Limb (tissue), 2 donors: ENCODE measurements around the gene MYRIP.
"Not testable (repeated sequence)": the region's sequence is repeated elsewhere in the genome, so short reads cannot be mapped to it uniquely, and the experiment has no call there.

Experiments
- DNase-seq, 2 donors: peaks; one replicate each; pipeline ENCODE4 v3.0.0-alpha.2; 2016; ENCODE audit errors: extremely low spot score in 2 of 2

The MYRIP gene

DNA sequence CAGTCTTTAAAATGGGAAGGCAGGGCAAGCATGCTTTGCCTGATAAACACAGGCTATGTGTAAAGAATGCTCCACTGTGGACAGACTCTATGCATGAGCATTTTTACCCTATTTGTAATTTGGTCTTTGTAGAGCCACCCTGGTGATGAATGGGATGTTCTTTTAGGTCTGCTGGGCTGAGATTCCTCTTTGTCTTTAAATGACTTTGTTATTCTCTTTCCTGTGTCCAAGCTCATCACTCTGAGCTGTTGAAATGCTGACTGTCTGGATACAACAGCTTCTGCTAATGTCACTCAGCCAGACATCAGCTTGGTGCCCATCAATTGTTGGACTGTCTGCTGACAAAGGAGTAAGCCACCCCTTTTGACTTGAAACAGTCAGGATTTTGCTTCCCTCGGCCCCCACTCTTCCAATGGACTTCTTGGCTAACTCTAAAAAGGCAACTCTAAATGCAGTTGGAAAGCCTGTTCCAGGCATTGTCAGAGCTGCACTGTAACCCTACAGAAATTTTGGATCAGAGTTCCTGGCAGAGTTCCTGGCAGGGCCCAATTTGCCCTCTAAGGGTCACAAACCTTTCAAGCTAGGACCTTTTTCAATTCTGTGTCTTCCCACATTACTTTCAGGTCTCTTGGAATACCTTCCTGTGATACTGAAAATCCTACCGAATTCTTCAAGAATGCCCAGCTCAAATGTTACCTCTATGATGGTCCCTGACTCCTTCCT, 459.6 kb downstream of the MYRIP start:
- no peak for DNase-seq

DNA sequence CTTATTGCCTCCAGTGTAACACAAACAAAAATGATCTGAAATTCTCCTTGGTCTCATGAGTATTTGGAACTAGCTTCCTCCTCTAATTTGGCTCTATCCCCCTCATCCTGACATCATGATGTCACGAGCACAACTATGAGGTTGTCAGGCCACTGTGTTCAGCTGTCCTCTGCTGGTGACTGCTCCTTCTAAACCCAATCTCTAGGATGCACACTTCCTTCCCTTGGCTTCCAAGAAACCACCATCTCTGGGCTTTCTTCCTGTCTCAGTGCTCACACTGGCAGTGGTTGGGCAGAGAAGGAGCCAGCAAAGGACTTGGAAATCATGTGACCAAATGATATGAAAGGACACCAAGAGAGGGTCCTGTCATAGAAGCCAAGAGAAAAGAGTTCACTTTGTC, 469.4 kb downstream of the MYRIP start:
- DNase-seq = no peak

DNA sequence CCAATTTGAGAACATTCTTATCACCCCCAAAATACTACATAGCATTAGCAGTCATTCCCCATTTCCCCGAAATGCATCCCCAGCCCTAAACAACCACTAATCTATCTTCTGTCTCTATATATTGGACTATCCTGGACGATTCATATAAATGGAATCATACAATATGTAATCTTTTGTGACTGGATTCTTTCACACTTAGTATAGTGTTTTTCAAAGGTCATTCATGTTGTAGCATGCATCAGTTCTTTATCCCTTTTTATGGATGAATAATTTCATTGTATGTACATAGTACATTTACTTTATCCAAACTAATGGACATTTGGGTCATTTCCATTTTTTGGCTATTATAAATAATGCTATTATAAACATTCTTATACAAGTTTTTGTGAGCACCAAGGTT, 472.6 kb downstream of the MYRIP start:
- no peak for DNase-seq

DNA sequence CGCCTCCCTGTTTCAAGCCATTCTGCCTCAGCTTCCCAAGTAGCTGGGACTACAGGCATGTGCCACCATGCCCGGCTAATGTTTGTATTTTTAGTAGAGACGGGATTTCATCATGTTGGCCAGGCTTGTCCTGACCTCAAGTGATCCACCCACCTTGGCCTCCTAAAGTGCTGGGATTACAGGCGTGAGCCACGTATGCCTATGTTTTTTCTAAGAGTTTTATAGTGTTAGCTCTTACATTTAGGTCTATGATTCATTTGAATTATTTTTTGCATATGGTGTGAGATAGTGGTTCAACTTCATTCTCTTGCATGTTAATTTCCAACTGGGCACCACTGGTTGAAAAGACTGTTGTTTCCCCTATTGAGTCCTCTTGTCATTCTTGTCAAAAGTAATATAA, 473.6 kb downstream of the MYRIP start:
- DNase-seq = not testable (repeated sequence)

DNA sequence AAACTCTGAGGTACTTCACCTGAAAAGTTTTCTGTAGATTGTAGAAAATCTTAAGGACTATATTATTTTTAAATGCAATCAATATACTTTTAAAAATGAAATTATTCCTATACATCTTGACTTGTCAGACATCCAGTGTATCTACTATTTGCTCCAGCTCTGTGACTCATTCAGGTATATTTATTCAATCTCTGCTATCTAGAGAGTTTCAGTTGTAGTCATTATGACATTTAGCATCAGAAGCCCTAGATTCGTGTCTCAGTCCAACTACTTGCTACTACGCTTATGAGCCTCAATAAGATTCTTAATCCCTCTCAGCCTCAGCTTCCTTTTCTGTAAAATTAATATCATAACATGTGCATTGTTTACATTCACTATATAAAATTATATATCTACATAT, 477.8 kb downstream of the MYRIP start:
- no peak for DNase-seq

DNA sequence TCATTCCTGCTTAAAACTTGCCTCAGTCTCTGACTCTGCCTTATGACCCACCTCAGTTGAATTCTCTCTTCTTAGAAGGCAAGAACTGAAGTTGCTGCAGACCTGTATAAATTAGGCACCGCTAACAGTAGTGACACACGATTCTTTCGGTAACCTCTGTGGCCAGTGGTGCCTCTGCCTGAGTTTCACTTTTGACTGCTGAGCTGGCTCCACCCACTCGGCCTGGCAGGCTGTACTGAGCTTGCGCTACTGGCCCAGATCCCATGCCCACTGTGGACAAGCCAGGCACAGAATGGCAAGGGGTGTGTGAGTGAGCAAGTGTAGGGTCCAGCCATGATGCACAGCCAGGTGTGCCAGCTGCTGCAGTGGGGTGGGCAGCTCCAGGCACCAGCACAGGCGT, 481.0 kb downstream of the MYRIP start:
- no peak for DNase-seq

DNA sequence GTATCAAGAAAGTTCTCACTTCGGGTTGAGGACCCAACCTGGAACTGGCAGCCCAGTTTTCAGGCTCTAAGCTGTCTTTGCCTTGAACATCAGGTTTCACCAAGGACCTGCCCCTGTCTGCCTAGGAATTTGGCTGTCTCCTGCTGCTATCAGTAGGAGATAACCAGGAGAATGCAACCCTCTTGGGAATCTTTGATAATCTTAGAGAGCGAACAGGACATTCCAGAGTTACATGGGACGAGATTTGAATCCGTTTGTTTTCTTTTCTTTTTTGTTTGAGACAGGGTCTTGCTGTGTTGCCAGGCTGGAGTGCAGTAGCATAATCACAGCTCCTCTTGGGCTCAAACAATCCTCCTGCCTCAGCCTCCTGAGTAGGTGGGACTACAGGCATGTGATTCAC, 482.1 kb downstream of the MYRIP start:
- no peak for DNase-seq

DNA sequence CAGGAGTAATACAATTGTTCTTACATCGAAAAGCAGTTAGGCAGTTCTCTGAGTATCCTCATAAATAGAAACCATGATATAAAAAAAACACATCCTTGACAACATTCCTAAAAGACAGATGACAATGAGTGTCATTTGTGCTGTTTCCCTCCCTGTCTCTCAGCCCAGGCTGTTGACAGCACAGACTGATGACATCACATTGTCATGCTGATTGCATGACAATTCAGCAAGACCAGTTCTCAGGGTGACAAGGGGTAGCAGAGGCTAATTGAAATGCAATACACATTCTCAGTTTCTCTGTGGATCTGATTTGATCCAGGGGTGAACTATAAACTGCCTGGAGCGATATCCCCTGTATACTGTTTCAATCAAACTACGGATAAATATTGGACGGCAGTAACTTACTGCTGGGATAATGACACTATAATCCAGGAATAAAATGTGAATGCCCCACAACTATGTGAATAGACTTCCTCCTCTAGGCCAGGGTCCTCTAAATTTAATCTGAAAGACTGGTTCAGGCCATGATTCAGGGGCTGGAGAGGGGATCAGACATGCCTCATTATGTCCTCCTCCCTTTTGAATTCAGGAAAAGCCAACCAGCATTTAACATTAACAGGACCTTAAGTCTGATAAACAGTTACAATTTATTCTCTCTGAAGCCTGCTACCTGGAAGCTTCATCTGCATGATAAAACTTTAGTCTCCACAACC, 483.4 kb downstream of the MYRIP start:
- no peak for DNase-seq

DNA sequence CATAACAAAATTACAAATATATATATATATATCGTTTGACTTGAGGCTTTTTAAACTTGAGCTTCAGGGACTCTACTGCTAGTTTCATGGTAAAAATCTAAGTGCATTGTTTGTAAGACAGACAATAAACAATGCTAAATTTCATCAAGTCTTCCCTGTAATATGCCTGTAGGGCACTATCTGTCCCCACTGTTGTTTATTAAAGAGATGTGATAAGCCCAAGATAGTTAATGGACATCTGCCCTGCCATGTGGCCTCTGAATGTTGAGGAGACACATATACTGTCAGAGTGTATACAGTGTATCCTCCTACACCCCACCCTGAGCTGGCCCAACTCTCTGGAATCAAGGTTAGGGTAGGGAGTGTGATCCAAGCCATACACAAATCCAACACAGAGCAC, 485.0 kb downstream of the MYRIP start:
- no peak for DNase-seq

DNA sequence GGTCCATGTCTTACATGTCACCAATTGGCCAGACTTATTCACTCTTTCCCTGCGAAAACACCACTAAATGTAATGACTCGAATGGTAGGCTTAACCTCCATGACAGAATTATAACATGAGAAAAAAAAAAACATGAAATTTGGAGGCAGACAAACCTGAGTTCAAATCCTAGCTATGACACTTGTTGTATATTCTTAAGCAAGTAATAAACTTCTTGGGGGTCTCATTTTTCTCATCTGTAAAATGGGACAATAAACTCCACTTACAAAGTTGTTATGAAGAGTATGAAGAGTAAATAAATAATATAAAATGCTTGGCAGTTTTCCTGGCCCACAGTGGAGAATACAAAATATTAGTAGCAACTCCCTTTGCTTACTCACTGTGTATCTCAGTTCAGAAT, 488.7 kb downstream of the MYRIP start:
- no peak for DNase-seq

DNA sequence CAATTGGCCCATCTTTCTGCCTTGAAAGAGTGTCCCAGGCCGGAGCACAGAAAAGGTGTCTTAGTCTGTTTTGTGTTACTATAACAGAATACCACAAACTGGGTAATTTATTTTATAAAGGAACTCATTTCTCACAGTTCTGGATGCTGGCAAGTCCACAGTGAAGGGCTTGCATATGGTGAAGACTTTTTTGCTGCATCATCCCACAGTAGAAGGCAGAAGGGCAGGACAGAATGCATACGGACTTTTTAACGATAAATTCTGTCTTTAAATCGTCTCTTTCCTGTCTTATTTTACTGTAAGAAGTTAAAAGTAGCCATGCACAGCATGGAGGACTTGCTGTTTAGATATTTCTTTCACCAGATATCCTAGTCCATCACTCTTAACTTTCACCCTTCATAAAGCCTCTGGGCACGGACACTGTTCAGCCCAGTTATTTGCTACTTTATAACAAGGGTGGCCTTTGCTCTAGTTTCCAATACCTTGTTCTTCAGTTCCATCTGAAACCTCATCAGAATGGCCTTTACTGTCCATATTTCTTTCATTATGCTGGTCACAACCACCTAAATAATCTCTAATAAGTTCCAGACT, 489.8 kb downstream of the MYRIP start:
- DNase-seq = no peak

DNA sequence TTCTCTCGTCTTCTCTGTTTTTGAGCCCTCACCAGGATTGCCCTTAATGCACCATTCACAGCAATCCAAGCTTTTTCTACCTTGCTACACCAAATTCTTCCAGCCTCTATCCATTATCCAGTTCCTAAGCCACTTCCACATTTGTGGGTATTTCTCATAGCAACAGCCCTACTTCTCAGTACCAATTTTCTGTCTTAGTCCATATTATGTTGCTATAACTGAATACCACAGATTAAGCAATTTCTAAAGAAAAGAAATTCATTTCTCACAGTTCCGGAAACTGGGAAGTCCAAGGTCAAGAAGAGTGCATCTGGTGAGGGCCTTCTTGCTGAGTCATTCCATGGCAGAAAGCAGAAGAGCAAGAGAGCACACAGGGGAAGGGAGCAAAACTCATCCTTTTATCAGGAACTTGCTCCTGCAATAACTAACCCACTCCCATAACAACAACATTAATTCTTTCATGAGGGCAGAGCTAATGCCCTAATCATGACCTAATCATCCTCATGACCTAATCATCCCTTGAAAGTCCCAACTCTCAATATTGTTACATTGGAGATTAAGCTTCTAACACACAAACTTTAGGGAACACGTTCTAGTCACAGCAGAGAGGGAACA, 490.4 kb downstream of the MYRIP start:
- no peak for DNase-seq

DNA sequence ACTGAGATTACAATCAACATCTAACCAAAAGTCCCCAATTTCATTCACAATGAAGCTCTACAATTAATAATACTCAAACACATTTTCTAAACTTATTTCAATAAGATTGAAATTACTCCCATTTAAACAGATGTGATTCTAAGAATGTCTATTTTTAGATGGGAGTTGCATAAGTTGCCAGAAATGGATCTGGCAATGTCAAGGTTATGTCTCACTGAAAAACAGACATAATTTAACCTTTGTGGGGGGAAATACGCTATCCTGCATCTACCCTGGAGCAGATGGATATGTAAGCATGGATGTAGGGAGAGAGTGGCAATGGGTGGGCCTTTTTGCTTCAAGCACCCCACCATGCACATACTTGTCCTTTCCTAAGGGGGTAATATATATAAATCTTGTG, 493.4 kb downstream of the MYRIP start:
- no peak for DNase-seq

DNA sequence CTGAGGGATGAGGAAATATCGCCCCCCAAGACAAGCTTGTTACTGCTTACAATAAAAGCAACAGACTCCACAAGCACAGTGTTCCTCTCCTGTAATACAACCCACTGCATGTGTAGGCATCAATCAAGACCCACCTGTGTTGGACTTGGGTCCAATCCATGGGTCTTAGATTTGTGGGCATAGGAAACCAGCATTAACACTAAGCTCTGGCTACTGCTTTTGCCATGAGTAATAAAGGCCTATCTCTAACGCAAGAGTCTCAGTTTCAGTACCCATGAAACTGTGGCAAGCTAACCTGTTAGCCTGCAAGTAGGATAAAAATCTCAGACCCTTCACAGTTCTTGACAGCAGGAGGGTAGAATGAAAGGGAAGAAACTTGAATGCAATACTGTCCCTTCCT, 494.9 kb downstream of the MYRIP start:
- DNase-seq = no peak

DNA sequence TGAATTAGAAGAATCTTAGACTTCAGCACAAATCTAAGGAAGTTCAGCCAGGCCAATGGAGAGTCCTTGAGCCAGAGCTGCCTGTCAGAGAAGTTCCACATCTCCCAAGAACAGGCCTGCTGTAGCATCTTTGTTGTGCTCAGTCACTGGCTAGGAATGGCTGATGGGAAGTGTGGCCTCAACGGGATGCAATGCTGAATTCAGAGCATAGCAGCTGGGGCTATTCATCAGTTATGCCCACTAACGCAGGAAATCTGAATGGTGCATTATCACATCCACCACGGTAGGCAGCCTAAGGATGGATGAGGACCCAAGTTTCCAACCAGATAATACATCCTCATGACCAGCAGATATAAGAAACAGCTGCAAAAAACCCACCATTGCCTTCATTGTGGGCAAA, 496.9 kb downstream of the MYRIP start:
- no peak for DNase-seq

DNA sequence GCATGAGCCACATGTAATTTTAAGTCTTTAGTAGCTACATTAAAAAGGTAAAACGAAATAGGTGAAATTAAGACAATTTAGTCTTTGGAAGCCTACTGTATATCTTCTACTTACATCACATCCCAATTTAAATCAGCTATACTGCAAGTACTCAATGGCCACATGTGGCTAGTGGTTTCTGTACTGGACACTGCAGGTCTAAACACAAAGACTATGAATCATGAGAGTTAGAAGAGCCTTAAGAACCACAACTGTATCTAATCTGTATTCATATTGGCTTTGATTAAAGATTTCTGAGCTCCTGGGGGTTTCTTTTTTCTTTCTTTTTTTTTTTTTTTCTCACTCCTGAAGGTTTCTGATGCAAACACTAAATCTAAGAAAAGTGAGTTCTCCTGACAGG, 497.8 kb downstream of the MYRIP start:
- DNase-seq = no peak

DNA sequence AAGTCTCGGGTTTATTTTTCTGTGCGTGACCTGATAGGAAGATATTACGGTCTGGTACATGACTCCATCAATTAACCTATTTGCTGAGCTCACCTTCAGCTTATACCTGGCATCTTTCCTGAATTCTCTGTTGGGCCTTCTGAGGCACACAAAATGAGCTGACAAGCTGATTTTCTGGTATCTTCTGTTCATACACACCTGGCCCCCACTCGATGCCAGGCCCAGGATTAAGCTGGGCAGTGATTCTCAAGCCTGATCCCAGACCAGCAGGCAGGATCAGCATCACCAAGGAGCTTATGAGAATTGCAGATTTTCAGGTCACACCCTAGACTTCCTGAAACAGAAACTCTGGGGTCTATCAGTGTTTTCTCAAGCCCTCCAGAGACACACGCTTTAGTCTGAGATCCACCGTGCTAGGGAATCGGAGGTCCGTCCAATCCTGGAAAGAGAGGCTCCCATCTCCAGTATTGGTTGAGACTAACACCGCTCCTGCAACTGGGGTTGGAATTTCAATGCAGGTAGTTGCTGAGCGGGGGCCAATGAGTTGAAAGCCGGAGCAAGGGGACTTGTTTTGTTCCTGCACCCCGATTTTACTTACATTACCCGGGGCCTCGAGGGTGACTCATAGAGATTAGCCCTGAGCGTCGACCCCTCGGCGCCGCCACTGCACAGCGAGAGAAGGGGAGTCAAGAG, 499.5 kb downstream of the MYRIP start:
- no peak for DNase-seq

DNA sequence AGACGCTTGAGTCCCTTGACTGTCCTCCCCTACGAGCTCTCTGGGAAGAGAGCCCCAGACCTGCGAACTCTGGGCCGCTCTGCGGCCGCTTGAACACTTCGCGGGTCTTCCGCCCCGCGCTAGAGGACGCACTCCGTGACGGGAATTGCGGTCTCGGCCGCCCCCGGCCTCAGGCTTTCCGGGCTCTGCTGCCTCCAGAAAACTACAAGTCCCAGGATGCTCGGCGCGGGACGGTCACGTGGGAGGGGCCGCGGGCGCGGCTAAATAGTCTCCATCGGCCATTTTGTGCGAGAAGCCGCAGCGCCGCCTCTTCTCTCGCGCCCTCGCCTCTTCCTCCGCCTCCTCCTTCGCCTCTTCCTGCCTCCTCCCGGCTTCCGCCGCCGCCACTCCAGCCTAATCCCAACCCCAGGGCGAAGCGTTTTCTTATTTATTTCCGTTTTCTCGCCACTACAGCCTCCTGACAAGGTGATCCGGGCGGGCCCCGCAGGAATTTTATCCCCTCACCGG, 500.1 kb downstream of the MYRIP start, which contains the start of gene EIF1B:
Gene EIF1B, plus strand, starts transcription at position 290 of the 507 bp plus-strand sequence. CDS start 235 bp downstream, outside the sequence.
- DNase-seq = peak; percentile 98 to 99
